Stimulated activated effector memory CD8-positive, alpha-beta T cell treated with anti-CD3 and anti-CD28 coated beads, Interleukin-12 subunit alpha, Interleukin-12 subunit beta, amount 100 ng/mL, for 72 hours (primary cell): ENCODE data around the gene RPP25L.

ENCODE experiments used
- ATAC-seq: fragments of 150-1000 bp; cut with Tn5 transposase; 2 replicates; pipeline ENCODE4 v1.10.0; 2021
- DNase-seq, 2 donors: peaks; one replicate each; pipeline ENCODE4 v3.0.0; 2021 to 2022; ENCODE audit warnings: low spot score in 2 of 2
- H3K27ac Mint-ChIP-seq: one replicate; pipeline ENCODE4 v1.8.0; 2022; ENCODE audit warnings: mild to moderate bottlenecking, mixed read lengths
- H3K36me3 Mint-ChIP-seq: one replicate; pipeline ENCODE4 v1.8.0; 2022; ENCODE audit warnings: mild to moderate bottlenecking, mixed read lengths
- H3K4me1 Mint-ChIP-seq: one replicate; pipeline ENCODE4 v1.8.0; 2022; ENCODE audit warnings: mixed read lengths
- H3K4me3 Mint-ChIP-seq: one replicate; pipeline ENCODE4 v1.8.0; 2022; ENCODE audit warnings: mild to moderate bottlenecking, mixed read lengths
- H3K9me3 Mint-ChIP-seq: one replicate; pipeline ENCODE4 v1.8.0; 2022; ENCODE audit warnings: mixed read lengths

Gene RPP25L

GRCh38 chr9:34587271-34587670 is 24.6 kb downstream of the RPP25L start:
- DNase-seq (no peak), ATAC-seq (peak; percentile 58)
- H3K36me3 Mint-ChIP-seq = no peaks in the 10 kb centered on the region
- no peak overlapping the region for H3K27ac Mint-ChIP-seq
- H3K4me3 Mint-ChIP-seq = no peak overlapping the region
- no peaks in the 10 kb centered on the region for H3K9me3 Mint-ChIP-seq
- peaks cover 27% of the 10 kb centered on the region for H3K4me1 Mint-ChIP-seq

GRCh38 chr9:34585946-34586669 is 25.8 kb downstream of the RPP25L start:
- no peak overlapping the region for H3K4me3 Mint-ChIP-seq

GRCh38 chr9:34584970-34585369 is 26.9 kb downstream of the RPP25L start:
- no peak overlapping the region for H3K27ac Mint-ChIP-seq
- H3K4me3 Mint-ChIP-seq = no peak overlapping the region
- H3K36me3 Mint-ChIP-seq = no peaks in the 10 kb centered on the region
- no peak for ATAC-seq
- DNase-seq = no peak
- H3K4me1 Mint-ChIP-seq = peaks cover 12% of the 10 kb centered on the region
- H3K9me3 Mint-ChIP-seq = no peaks in the 10 kb centered on the region

More at GRCh38 chr9:34585946-34586669, 25.8 kb downstream of the RPP25L start:
- Mint-ChIP-seq H3K4me1 (peaks cover 21% of the 10 kb centered on the region), H3K36me3 (no peaks in the 10 kb centered on the region), H3K9me3 (no peaks in the 10 kb centered on the region), H3K27ac (no peak overlapping the region)
- DNase-seq (no peak), ATAC-seq (no peak)

- no peak overlapping the region for H3K27ac Mint-ChIP-seq
- no peak for DNase-seq
These were observed 29.1 kb downstream of the RPP25L start for GRCh38 chr9:34582787-34583186.

GRCh38 chr9:34581318-34581717 is 30.6 kb downstream of the RPP25L start:
- no peaks in the 10 kb centered on the region for H3K36me3 Mint-ChIP-seq
- peaks cover 24% of the 10 kb centered on the region for H3K4me1 Mint-ChIP-seq
- no peak overlapping the region for H3K4me3 Mint-ChIP-seq
- ATAC-seq (no peak), DNase-seq (no peak)
- H3K27ac Mint-ChIP-seq = no peak overlapping the region
- no peaks in the 10 kb centered on the region for H3K9me3 Mint-ChIP-seq

More at GRCh38 chr9:34582787-34583186, 29.1 kb downstream of the RPP25L start:
- H3K36me3 Mint-ChIP-seq = no peaks in the 10 kb centered on the region
- H3K4me1 Mint-ChIP-seq = peaks cover 11% of the 10 kb centered on the region
- H3K9me3 Mint-ChIP-seq = no peaks in the 10 kb centered on the region
- no peak overlapping the region for H3K4me3 Mint-ChIP-seq
- ATAC-seq = no peak

GRCh38 chr9:34580358-34580757 is 31.5 kb downstream of the RPP25L start:
- ATAC-seq (no peak), DNase-seq (no peak)
- H3K9me3 Mint-ChIP-seq = no peaks in the 10 kb centered on the region
- no peaks in the 10 kb centered on the region for H3K36me3 Mint-ChIP-seq
- H3K27ac Mint-ChIP-seq = no peak overlapping the region
- H3K4me3 Mint-ChIP-seq = no peak overlapping the region
- H3K4me1 Mint-ChIP-seq = peaks cover 31% of the 10 kb centered on the region

GRCh38 chr9:34579808-34580163 is 32.1 kb downstream of the RPP25L start:
- no peak for ATAC-seq
- H3K4me3 Mint-ChIP-seq = no peak overlapping the region
- no peaks in the 10 kb centered on the region for H3K9me3 Mint-ChIP-seq
- no peak for DNase-seq
- H3K27ac Mint-ChIP-seq = no peak overlapping the region
- H3K36me3 Mint-ChIP-seq = no peaks in the 10 kb centered on the region
- H3K4me1 Mint-ChIP-seq = peaks cover 31% of the 10 kb centered on the region

GRCh38 chr9:34579104-34579807 is 32.6 kb downstream of the RPP25L start:
- ATAC-seq (no peak), DNase-seq (no peak)
- Mint-ChIP-seq H3K36me3 (no peaks in the 10 kb centered on the region), H3K4me1 (peaks cover 31% of the 10 kb centered on the region), H3K9me3 (no peaks in the 10 kb centered on the region), H3K4me3 (no peak overlapping the region), H3K27ac (no peak overlapping the region)

GRCh38 chr9:34578241-34579103 is 33.4 kb downstream of the RPP25L start:
- Mint-ChIP-seq H3K27ac (no peak overlapping the region), H3K36me3 (no peaks in the 10 kb centered on the region), H3K4me1 (peaks cover 31% of the 10 kb centered on the region), H3K9me3 (no peaks in the 10 kb centered on the region), H3K4me3 (peak overlapping the region; percentile 67)
- DNase-seq (no peak), ATAC-seq (peak; percentile 51)

GRCh38 chr9:34577400-34578240 is 34.3 kb downstream of the RPP25L start:
- ATAC-seq = no peak
- Mint-ChIP-seq H3K36me3 (no peaks in the 10 kb centered on the region), H3K27ac (no peak overlapping the region), H3K9me3 (no peaks in the 10 kb centered on the region), H3K4me3 (peak overlapping the region; percentile 67), H3K4me1 (peaks cover 31% of the 10 kb centered on the region)
- no peak for DNase-seq

GRCh38 chr9:34576597-34577399 is 35.1 kb downstream of the RPP25L start:
- Mint-ChIP-seq H3K27ac (no peak overlapping the region), H3K36me3 (no peaks in the 10 kb centered on the region), H3K4me1 (peaks cover 31% of the 10 kb centered on the region), H3K4me3 (peak overlapping the region; percentile 67), H3K9me3 (no peaks in the 10 kb centered on the region)
- DNase-seq (no peak), ATAC-seq (no peak)

GRCh38 chr9:34575862-34576596 is 35.9 kb downstream of the RPP25L start:
- Mint-ChIP-seq H3K9me3 (no peaks in the 10 kb centered on the region), H3K36me3 (no peaks in the 10 kb centered on the region), H3K4me3 (no peak overlapping the region), H3K27ac (no peak overlapping the region), H3K4me1 (peaks cover 31% of the 10 kb centered on the region)
- ATAC-seq (no peak), DNase-seq (no peak)

- ATAC-seq (no peak), DNase-seq (no peak)
- Mint-ChIP-seq H3K4me1 (peaks cover 31% of the 10 kb centered on the region), H3K27ac (no peak overlapping the region), H3K9me3 (no peaks in the 10 kb centered on the region), H3K36me3 (no peaks in the 10 kb centered on the region), H3K4me3 (no peak overlapping the region)
These were observed 36.7 kb downstream of the RPP25L start for GRCh38 chr9:34575241-34575640.

GRCh38 chr9:34574571-34574970 is 37.3 kb downstream of the RPP25L start:
- H3K27ac Mint-ChIP-seq = no peak overlapping the region
- DNase-seq = no peak
- no peak overlapping the region for H3K4me3 Mint-ChIP-seq
- no peaks in the 10 kb centered on the region for H3K36me3 Mint-ChIP-seq
- ATAC-seq = no peak
- H3K4me1 Mint-ChIP-seq = peaks cover 30% of the 10 kb centered on the region
- no peaks in the 10 kb centered on the region for H3K9me3 Mint-ChIP-seq
